Measurements from ENCODE around the gene CFAP57.

Gene CFAP57

DNA sequence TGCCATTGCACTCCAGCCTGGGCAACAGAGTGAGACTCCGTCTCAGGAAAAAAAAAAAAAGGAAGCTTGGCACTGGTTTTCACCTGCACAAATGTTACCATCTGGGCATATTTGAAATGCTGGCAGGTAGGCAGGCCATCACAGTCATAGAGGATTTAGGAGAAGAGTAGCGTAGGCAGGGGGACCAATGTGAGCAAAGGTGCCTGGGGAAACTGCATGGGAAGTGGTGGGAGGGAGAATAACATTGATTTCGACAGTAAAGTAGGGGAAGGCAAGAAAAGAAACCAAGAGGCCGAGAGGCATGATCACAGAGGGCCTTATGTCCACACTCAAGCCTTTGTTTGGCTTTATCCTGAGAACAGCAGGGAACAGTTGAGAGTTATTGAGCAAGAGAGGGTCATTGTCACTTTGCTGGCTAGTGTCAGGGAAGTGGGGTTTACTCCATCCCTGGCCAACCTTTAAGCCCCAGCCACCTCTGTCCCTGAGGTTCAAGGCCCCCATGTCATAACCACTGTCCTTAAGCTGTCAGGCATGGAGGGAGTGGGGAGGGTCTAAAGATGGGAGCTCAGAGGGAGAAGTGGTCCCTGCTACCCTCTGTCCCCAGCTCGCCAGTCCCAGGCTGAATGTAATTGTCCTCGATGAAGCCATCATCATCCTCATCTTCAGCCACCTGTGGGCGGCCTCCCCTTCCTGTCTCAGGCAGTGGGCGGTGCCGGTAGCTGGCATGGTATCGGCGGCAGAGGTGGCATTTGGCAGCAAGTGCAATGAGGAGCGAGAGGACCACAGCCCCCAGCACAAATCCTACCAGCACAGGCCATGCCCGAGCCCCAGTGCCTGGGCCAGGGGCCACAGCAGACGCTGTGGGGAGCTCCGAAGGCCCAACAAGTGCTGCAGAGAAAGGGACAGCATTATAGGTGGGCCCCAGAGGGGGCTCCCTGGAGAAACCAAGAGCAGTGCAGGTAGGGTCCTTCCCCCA lies 110.4 kb downstream of the CFAP57 start:
- no peaks in the 10 kb centered on the region for H3K9me3 Mint-ChIP-seq
- H3K36me3 Mint-ChIP-seq (ENCODE audit: low read depth), result no peaks in the 10 kb centered on the region
- no peak overlapping the region for H3K4me3 Mint-ChIP-seq
- H3K27ac Mint-ChIP-seq, result no peak overlapping the region
- H3K27me3 Mint-ChIP-seq, result no peaks in the 10 kb centered on the region
- H3K4me1 Mint-ChIP-seq (ENCODE audit: low read depth), result no peaks in the 10 kb centered on the region

DNA sequence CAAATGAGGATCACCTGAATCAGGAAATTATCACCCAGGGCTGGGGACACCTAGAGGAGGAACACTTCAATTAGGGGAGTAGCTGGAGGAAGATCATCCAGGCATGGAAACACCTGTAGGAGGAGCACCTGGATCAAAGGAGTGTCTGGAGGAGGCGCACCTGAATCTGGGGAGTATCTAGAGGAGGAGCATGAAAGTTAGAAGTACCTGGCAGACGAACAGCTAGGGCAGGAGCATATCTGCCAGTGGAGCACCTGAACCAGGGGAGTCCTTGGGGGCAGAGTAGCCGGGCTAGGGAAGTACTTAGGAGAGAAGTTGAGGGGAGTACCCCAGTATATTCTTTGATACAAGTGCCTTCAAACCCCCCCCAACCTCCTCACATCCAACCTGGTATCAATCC lies 111.9 kb downstream of the CFAP57 start:
- Mint-ChIP-seq H3K9me3 (no peaks in the 10 kb centered on the region), H3K27me3 (no peaks in the 10 kb centered on the region), H3K27ac (no peak overlapping the region), H3K4me3 (no peak overlapping the region), H3K36me3 (ENCODE audit: low read depth) (no peaks in the 10 kb centered on the region), H3K4me1 (ENCODE audit: low read depth) (no peaks in the 10 kb centered on the region)

DNA sequence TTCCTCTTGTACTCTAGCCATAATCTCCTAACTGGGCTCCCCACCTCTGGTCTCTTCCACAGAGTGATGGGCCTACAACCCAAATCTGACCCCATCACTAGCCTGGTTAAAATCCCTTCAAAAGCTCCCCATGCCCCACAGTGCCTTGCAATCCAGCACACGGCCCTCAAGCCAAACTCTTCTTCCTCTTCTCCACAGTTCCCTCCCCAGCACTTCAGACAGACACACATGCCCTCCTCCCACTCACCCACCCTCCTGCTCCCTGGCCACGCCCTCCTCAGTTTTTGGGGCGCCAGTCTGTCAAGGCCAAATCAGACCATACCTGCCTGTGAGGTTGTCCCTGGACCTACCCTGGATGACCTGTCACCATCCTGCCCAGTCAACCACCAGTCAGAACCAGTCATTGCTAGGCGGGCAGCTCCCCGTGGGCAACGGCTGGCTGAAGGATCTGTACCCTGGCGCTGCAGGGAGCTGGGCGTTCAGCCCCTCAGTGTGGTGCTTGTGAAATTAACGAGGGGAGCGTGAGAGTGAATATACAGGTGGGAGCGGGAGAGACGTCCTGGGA lies 112.5 kb downstream of the CFAP57 start:
- no peaks in the 10 kb centered on the region for H3K27me3 Mint-ChIP-seq
- H3K36me3 Mint-ChIP-seq (ENCODE audit: low read depth), result no peaks in the 10 kb centered on the region
- H3K9me3 Mint-ChIP-seq, result no peaks in the 10 kb centered on the region
- H3K4me3 Mint-ChIP-seq, result no peak overlapping the region
- H3K4me1 Mint-ChIP-seq (ENCODE audit: low read depth), result no peaks in the 10 kb centered on the region
- H3K27ac Mint-ChIP-seq, result no peak overlapping the region

DNA sequence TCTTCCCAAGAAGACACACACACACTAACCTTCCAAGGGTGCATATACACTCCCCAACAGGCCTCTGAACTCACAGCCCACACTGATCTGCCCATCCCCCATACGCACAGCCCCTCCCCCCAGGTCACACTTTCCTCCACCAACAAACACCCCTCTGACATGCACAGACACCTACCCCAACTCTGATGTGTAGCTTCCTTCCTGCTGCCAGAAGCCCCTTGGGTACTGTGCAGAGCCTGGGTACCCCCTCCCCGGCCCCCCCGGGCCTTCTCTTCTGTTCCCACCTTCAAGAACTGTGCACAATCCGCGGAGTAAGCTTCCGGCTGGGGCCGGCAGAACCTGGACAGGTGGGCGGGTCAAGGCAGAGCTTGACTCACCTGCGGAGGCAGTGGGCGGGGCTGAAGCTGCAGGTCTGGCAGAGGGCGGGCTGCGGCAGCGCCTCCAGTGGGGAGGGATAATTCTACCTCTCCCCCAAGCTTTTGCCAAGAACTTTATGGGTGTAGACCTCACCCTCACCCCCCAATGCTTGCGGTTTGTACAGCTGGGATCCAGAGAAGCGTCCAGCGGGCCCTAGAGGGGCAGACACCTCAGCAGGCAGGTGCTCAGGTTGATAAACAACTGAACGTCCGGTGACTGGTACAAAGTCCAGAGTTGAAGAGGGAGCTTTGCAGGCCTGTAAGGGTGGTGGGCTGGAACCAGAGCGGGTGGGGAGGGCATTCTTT lies 113.3 kb downstream of the CFAP57 start, which contains the start of gene C1orf210:
TSS of gene C1orf210 (minus strand) at position 313 of the 722 bp plus-strand sequence. CDS start 2,311 bp downstream, outside the sequence.
- Mint-ChIP-seq H3K27me3 (no peaks in the 10 kb centered on the region), H3K9me3 (no peaks in the 10 kb centered on the region), H3K4me1 (ENCODE audit: low read depth) (no peaks in the 10 kb centered on the region), H3K36me3 (ENCODE audit: low read depth) (no peaks in the 10 kb centered on the region), H3K4me3 (no peak within 1 kb of the TSS), H3K27ac (no peak within 1 kb of the TSS)

DNA sequence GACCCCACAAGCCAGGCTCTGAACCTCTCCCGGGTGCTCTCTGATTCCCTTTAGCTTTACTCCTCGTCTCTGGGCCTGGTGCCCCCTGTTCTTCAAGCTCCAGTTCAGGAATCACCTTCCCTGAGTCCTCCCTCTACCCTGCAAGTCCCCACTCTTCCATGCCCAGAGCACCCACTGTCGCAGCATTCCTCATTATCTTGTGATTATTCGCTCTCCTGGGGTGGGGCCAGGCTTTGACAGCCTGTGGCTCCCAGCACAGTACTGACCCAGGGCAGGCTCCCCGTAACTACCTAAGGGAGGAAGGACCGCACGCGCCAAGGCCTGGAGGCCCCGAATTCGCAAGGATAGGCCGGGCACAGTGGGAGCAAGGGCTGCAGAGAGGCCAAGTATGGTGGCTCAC lies 114.0 kb downstream of the CFAP57 start:
- no peaks in the 10 kb centered on the region for H3K9me3 Mint-ChIP-seq
- H3K4me3 Mint-ChIP-seq, result no peak overlapping the region
- H3K27me3 Mint-ChIP-seq, result no peaks in the 10 kb centered on the region
- H3K36me3 Mint-ChIP-seq (ENCODE audit: low read depth), result no peaks in the 10 kb centered on the region
- no peaks in the 10 kb centered on the region for H3K4me1 Mint-ChIP-seq (ENCODE audit: low read depth)
- H3K27ac Mint-ChIP-seq, result no peak overlapping the region

DNA sequence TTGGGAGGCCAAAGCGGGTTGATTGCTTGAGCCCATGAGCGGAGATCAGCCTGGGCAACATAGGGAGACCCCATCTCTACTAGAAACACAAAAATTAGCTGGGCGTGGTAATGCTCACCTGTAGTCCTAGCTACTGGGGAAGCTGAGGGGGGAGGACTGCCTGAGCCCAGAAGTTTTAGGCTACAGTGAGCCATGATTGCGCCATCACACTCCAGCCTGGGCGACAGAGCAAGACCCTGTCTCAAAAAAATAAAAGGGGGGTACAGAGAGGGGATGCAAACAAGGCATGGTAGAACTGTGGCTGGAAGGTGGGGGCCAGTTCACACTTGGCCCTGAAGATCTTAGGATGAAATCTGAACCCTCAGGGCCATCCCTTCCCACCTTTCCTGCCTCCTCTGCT lies 114.4 kb downstream of the CFAP57 start:
- no peaks in the 10 kb centered on the region for H3K27me3 Mint-ChIP-seq
- H3K4me3 Mint-ChIP-seq, result no peak overlapping the region
- H3K4me1 Mint-ChIP-seq (ENCODE audit: low read depth), result no peaks in the 10 kb centered on the region
- H3K36me3 Mint-ChIP-seq (ENCODE audit: low read depth), result no peaks in the 10 kb centered on the region
- H3K9me3 Mint-ChIP-seq, result no peaks in the 10 kb centered on the region
- H3K27ac Mint-ChIP-seq, result no peak overlapping the region

DNA sequence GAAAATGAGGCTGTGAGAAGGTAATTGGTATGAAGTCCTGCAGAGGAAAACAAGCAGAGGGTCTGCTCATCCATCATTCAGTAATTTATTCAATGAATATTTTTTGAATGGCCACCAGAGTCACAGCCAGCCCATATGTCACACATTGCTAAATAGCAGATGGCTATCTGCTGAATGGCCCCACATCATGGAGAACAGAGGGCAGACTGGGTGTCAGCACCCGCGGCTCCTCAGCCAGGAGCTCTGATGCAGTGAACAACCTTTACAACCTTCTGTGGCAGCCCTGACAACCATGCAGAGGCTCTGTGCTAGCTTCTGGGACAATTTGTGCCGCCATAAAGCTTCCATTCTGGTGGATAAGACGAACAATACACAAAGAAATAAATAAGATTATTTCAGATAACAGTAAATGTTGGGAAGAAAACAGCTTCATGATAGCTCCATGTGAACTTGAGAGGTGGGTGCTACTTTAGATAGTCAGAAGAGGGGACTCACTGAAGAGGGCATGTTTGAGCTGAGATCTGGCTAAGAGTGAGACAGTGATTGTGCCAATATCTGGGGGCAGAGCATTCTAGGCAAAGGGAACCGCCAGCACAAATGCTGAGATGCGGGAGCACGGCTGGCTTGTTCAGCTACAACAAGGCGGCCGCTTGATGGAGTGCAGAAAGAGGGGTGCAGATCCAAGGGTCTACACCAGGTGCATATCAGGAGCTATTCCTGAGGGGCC lies 116.1 kb downstream of the CFAP57 start:
- H3K36me3 Mint-ChIP-seq (ENCODE audit: low read depth), result no peaks in the 10 kb centered on the region
- no peaks in the 10 kb centered on the region for H3K4me1 Mint-ChIP-seq (ENCODE audit: low read depth)
- no peak overlapping the region for H3K4me3 Mint-ChIP-seq
- no peaks in the 10 kb centered on the region for H3K9me3 Mint-ChIP-seq
- H3K27ac Mint-ChIP-seq, result no peak overlapping the region
- no peaks in the 10 kb centered on the region for H3K27me3 Mint-ChIP-seq

DNA sequence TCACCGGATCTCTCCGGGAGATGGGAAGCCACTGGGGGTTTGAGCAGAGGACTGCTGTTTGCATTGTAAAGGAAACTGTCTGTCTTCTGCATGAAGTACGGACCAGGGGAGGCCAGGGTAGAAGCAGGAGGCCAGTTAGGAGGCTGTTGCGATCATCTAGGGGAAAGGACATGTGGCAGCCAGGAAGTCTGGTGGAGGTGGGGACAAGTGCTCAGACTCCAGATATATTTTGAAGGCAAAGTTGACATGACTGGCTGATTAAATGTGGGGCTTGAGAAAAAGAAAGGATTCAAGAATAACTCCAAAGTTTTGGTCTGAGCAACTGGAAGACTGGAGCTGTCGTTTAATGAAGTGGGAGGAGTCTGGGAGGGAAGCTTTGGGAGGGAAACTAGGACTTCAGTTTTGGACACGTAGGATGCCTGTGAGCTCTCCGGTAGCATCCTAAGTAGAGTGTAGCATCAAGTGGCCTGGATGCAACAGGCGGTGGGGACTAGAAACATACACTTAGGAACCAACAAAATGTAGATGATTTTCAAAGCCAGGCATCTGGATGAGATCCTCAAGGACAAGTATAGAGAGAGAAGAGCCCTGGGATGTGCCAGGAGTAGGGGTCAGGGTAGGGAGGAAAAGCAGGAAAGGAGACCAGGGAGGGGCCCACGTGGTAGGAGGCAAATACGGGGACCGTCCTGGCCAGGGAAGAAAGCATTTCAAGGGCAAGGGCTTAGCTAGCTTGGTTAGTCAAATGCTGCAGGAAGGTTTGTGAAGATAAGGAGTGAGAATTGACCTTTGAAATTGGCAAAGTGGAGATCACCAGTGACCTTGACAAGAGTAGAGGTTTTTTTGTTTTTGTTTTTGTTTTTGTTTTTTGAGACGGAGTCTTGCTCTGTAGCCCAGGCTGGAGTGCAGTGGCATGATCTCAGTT lies 116.9 kb downstream of the CFAP57 start:
- H3K27me3 Mint-ChIP-seq, result no peaks in the 10 kb centered on the region
- H3K9me3 Mint-ChIP-seq, result no peaks in the 10 kb centered on the region
- H3K4me3 Mint-ChIP-seq, result no peak overlapping the region
- H3K36me3 Mint-ChIP-seq (ENCODE audit: low read depth), result no peaks in the 10 kb centered on the region
- H3K4me1 Mint-ChIP-seq (ENCODE audit: low read depth), result no peaks in the 10 kb centered on the region
- H3K27ac Mint-ChIP-seq, result no peak overlapping the region

DNA sequence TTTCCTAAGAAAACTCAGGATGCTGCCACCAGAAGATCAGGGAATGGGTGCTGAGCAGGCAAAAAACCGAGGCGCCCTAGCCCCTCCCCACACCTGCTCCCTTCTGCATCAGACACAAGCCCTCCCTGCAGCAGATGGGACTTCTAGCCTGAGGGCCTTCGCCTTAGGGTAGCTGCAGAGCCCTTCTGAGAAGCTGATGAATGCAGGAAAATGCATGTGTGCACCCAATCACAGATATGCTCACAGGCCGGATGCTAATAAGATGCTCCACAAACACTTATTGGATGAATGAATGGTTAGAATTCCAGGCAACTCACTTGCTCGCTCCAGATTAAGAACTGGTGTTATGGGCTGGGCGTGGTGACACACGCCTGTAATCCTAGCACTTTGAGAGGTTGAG lies 120.1 kb downstream of the CFAP57 start:
- Mint-ChIP-seq H3K4me3 (no peak overlapping the region), H3K4me1 (ENCODE audit: low read depth) (peaks cover 14% of the 10 kb centered on the region), H3K9me3 (no peaks in the 10 kb centered on the region), H3K27ac (no peak overlapping the region), H3K36me3 (ENCODE audit: low read depth) (no peaks in the 10 kb centered on the region), H3K27me3 (no peaks in the 10 kb centered on the region)

DNA sequence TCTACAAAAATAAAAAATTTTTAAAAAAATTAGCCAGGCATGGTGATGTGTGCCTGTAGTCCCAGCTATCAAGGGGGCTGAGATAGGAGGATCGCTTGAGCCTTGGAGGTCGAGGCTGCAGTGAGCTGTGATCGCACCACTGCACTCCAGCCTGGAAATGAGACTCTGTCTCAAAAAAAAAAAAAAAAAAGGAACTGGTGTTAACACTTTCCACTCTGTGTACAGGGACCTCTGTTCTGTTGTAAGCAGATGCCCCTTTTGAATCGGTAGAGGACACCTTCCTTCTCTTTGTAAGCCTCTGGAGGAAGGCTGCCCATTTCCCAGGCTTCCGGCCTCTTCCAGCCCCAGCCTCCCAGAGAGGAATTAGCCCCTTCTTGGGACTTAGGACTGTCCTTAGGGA lies 120.5 kb downstream of the CFAP57 start:
- Mint-ChIP-seq H3K27ac (no peak overlapping the region), H3K9me3 (no peaks in the 10 kb centered on the region), H3K27me3 (no peaks in the 10 kb centered on the region)

DNA sequence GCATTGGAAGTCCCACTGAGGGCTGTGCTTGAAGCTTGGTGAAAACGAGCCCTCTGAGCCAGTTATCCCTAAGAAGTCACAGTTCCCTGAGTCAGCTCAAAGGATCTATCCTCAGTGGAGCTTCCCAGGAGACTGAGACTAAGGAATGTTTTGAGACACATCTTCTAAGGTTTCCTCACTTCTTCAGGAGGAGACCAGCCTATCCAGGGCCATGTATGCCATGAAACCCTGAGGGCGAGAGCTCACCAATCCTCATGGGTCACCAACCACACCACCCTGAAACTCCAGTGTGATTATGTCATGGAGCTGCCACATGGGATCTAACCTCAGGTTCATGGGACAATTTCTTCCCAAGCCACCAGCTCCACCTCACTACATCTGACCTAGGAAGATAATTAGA lies 121.0 kb downstream of the CFAP57 start:
- Mint-ChIP-seq H3K4me1 (ENCODE audit: low read depth) (peaks cover 14% of the 10 kb centered on the region), H3K27ac (no peak overlapping the region), H3K9me3 (no peaks in the 10 kb centered on the region), H3K27me3 (no peaks in the 10 kb centered on the region), H3K36me3 (ENCODE audit: low read depth) (no peaks in the 10 kb centered on the region), H3K4me3 (no peak overlapping the region)

More for the DNA sequence above, 120.5 kb downstream of the CFAP57 start:
- Mint-ChIP-seq H3K4me3 (no peak overlapping the region), H3K4me1 (ENCODE audit: low read depth) (peaks cover 14% of the 10 kb centered on the region), H3K36me3 (ENCODE audit: low read depth) (no peaks in the 10 kb centered on the region)

DNA sequence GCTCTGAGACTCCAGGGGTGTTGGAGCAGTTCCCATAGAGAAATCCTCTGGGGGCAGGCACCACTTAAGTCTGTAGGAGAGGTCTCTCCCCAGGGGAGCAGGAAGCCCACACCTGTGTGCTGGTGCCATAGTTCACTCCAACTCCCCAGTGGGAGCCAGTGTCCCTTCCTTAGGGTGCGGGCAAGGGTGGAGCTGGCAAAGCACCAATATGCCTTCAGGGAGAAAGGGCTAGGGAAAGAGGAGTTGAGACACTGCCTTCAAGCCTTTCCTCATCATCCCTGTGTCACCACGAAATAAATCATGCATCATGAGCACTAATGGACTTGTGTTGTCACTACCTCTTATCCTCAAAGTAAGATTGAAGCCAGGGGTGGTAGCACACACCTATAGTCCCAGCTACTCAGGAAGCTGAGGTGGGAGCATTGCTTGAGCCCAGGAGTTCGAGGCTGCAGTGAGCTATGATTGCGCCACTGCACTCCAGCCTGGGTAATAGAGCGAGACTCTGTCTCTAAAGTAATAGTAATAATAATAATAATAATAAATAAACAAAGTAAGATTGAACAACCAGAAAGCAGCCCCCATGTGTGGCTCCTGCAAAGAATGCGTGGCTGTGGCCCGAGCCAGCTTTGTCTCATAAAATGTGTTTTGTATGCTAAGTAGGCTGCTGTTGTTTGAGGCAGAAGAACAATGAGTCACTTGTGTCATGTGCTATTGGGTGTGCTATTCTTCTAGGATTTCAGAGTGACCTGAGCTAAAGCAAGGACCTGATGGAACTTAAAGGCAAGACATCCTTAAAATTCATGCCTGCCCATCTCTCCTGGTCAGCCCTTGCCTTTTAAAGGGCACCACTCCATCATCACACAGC lies 122.0 kb downstream of the CFAP57 start:
- Mint-ChIP-seq H3K36me3 (ENCODE audit: low read depth) (no peaks in the 10 kb centered on the region), H3K27ac (no peak overlapping the region), H3K9me3 (no peaks in the 10 kb centered on the region), H3K4me3 (no peak overlapping the region), H3K4me1 (ENCODE audit: low read depth) (peaks cover 14% of the 10 kb centered on the region), H3K27me3 (no peaks in the 10 kb centered on the region)

DNA sequence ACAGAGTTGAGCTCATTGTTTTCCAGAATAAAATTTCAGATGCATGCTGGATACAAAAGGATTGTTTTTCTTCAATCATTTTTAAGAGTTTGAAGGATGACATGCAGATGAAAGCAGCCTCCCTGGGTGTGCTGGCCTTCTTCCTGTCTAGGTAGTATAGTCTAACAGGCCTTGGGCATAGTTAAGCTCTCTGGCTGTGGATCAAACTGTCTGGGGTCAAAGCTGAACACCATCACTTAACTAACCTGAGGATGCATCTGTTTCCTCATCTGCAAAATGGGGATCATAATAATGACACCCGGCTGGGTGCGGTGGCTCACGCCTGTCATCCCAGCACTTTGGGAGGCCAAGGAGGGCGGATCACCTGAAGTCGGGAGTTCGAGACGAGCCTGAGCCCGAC lies 122.6 kb downstream of the CFAP57 start:
- H3K9me3 Mint-ChIP-seq, result no peaks in the 10 kb centered on the region
- H3K4me1 Mint-ChIP-seq (ENCODE audit: low read depth), result peaks cover 14% of the 10 kb centered on the region
- H3K4me3 Mint-ChIP-seq, result no peak overlapping the region
- H3K27ac Mint-ChIP-seq, result no peak overlapping the region
- H3K36me3 Mint-ChIP-seq (ENCODE audit: low read depth), result no peaks in the 10 kb centered on the region
- no peaks in the 10 kb centered on the region for H3K27me3 Mint-ChIP-seq
